IPS DF 6.9 (cell line): ENCODE results near the gene CSNK1G1.
"Not testable (repeated sequence)": the region's sequence is repeated elsewhere in the genome, so short reads cannot be mapped to it uniquely, and the experiment has no call there.

Source experiments
- DNase-seq: peaks from one replicate; pipeline ENCODE4 v3.0.0-alpha.2; 2013; ENCODE audit warnings: low read depth, low spot score
- H3K27ac ChIP-seq: one replicate; pipeline ENCODE4 v1.5.1; 2013; ENCODE audit warnings: low read length, control low read depth
- H3K27me3 ChIP-seq: 2 replicates; pipeline ENCODE4 v1.6.1; 2013; ENCODE audit warnings: mild to moderate bottlenecking, low read length; ENCODE audit not compliant: control insufficient read depth, insufficient read depth
- H3K36me3 ChIP-seq: 2 replicates; pipeline ENCODE4 v1.6.1; 2013; ENCODE audit warnings: low read length; ENCODE audit not compliant: control insufficient read depth, insufficient read depth
- H3K4me1 ChIP-seq: 2 replicates; pipeline ENCODE4 v1.6.1; 2013; ENCODE audit warnings: low read length; ENCODE audit not compliant: control insufficient read depth, insufficient read depth
- H3K4me3 ChIP-seq: 2 replicates; pipeline ENCODE4 v1.5.1; 2013; ENCODE audit warnings: mild to moderate bottlenecking, low read length
- H3K9me3 ChIP-seq: 2 replicates; pipeline ENCODE4 v1.6.1; 2013; ENCODE audit warnings: low read length, inconsistent platforms; ENCODE audit not compliant: control insufficient read depth, insufficient read depth
- WGBS: extraction: QIAGEN DNeasy Blood & Tissue Kit; methylation state at CpG from one replicate; pipeline ENCODE4 v1.1.7; 2013; ENCODE audit warnings: mixed read lengths, missing lambda C conversion rate; ENCODE audit not compliant: insufficient read length, insufficient coverage; 5-methylcytosine and 5-hydroxymethylcytosine counted together

Gene CSNK1G1

DNA sequence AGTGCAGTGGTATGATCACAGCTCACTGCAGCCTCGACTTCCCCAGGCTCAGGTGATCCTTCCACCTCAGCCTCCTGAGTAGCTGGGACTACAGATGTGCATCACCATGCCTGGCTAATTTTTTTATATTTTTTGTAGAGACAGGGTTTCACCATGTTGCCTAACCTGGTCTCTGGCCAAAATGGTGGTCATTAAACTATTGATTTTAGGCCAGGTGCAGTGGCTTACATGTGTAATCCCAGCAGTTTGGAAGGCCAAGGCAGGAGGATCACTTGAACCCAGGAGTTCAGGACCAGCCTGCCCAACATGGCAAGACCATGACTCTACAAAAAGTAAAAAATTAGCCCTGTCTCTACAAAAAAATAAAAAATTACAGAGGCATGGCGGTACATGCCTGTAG is 235.7 kb downstream of the CSNK1G1 start:
- H3K27me3 ChIP-seq, H3K9me3 ChIP-seq, DNase-seq, H3K27ac ChIP-seq, H3K36me3 ChIP-seq, H3K4me3 ChIP-seq, H3K4me1 ChIP-seq: not testable (repeated sequence)
- WGBS: no CpG with 5 or more reads among the region's 2 CpGs

DNA sequence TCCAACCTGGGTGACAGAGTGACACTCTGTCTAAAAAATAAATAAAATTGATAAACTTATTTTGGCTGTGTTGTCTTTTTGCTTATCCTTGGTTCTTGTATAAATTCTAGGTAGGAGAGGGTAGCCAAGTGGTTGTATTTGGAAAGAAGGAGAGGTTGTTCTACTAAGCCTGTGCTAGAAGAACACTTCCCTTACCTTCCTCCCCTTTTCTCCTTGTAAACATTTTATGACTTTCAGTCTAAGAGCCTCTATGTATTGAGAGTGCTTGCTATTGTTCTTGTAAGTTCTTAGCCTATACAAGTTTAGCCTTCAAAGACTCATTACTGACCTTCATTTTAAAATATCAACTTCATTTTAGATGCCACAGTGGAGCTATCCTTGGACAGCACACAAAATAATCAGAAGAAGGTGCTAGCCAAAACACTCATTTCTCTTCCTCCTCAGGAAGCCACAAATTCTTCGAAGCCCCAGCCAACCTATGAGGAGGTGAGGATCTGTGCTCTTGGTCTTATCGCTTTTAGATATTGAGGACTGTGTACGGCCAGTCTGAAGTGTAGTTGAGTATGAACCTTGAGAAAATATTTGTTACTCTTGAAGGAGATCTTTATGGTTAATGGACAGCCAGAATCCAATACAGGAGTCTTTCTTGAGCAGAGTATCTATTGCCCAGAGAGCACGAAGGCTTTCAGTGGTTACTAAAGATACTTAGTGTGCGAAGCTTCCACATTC is 238.1 kb downstream of the CSNK1G1 start:
- no CpG with 5 or more reads among the region's 5 CpGs for WGBS
- Histone ChIP-seq H3K27ac (no peak overlapping the region), H3K36me3 (peaks cover 4% of the 10 kb centered on the region; the same call in 1 of the 2 replicates), H3K4me1 (no peaks in the 10 kb centered on the region), H3K4me3 (no peak overlapping the region), H3K9me3 (no peaks in the 10 kb centered on the region), H3K27me3 (no peaks in the 10 kb centered on the region)
- DNase-seq: no peak
